ENCODE measurements around the gene GUCY1A1. TPM values are rescaled to one million over a fixed set of nuclear protein-coding genes. Genes with fewer than 3 reads are reported as not detected.

GUCY1A1 gene
- total RNA-seq, 2 donors from 2014 or later, result 7.6 to 20.0 TPM

- DNase-seq (no peak), ATAC-seq (no peak)
- no peak for TF ChIP-seq CTCF (IDR thresholded peaks at IDR 0.05)
- no peak for TF ChIP-seq POLR2A (IDR thresholded peaks at IDR 0.05)
- intact Hi-C loops (cut with DNase I), result no loop called here
- WGBS, 2 donors, result 76 to 82% methylated on average over 2 of the region's 2 CpGs
- no peaks in the 10 kb centered on the region for H3K27me3 ChIP-seq
- H3K27ac ChIP-seq, result no peak overlapping the region
- no peaks in the 10 kb centered on the region for H3K4me1 ChIP-seq
- H3K36me3 ChIP-seq (replicated peaks in 1 of 2; ENCODE audit: insufficient read depth in 1 of 2, low read depth in 2 of 2), result no peaks in the 10 kb centered on the region
- H3K4me3 ChIP-seq, result no peak overlapping the region
- no peaks in the 10 kb centered on the region for H3K9me3 ChIP-seq
These were observed 100.0 kb downstream of the GUCY1A1 start for GRCh38 chr4:155766622-155767021.

DNA sequence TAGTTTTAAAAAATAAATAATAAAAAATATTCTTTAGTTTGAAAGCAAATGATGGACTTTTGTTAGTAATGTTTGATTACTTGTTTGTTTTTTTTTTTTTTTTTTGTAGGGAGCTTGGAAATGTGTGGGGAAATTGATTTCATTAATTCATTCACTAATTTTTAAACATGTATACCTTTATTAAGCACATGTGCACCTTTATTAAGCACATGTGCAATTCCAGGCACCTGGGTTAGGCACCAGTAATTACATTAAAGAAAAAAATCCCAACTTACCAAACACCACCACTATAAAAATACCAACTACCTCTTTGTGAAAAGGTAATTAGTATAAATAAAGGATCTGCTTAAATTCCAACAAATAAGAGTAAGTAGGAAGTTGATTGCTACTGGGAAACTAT is 101.7 kb downstream of the GUCY1A1 start:
- TF ChIP-seq CTCF (IDR thresholded peaks at IDR 0.05) (no peak), POLR2A (IDR thresholded peaks at IDR 0.05) (no peak)
- H3K27me3 ChIP-seq, result no peaks in the 10 kb centered on the region
- no peaks in the 10 kb centered on the region for H3K9me3 ChIP-seq
- ATAC-seq (no peak), DNase-seq (no peak)
- no peaks in the 10 kb centered on the region for H3K4me1 ChIP-seq
- no peaks in the 10 kb centered on the region for H3K36me3 ChIP-seq (replicated peaks in 1 of 2; ENCODE audit: insufficient read depth in 1 of 2, low read depth in 2 of 2)
- H3K27ac ChIP-seq, result no peak overlapping the region
- no peak overlapping the region for H3K4me3 ChIP-seq
- intact Hi-C loops (cut with DNase I), result no loop called here

GRCh38 chr4:155769090-155769489 is 102.4 kb downstream of the GUCY1A1 start:
- Histone ChIP-seq H3K4me1 (no peaks in the 10 kb centered on the region), H3K9me3 (no peaks in the 10 kb centered on the region), H3K27ac (no peak overlapping the region), H3K27me3 (no peaks in the 10 kb centered on the region), H3K4me3 (no peak overlapping the region), H3K36me3 (replicated peaks in 1 of 2; ENCODE audit: insufficient read depth in 1 of 2, low read depth in 2 of 2) (no peaks in the 10 kb centered on the region)
- TF ChIP-seq POLR2A (IDR thresholded peaks at IDR 0.05), result no peak
- TF ChIP-seq CTCF (IDR thresholded peaks at IDR 0.05), result no peak
- intact Hi-C loops (cut with DNase I), result no loop called here
- no peak for DNase-seq
- ATAC-seq, result no peak
- WGBS, 2 donors, result 82 to 88% methylated on average over 2 of the region's 2 CpGs

- Histone ChIP-seq H3K36me3 (replicated peaks in 1 of 2; ENCODE audit: insufficient read depth in 1 of 2, low read depth in 2 of 2) (no peaks in the 10 kb centered on the region), H3K9me3 (no peaks in the 10 kb centered on the region), H3K4me3 (no peak overlapping the region), H3K27me3 (no peaks in the 10 kb centered on the region), H3K4me1 (peaks cover 9% of the 10 kb centered on the region), H3K27ac (no peak overlapping the region)
- WGBS, 2 donors, result 83 to 91% methylated on average over 8 of the region's 8 CpGs
- ATAC-seq, result no peak
- DNase-seq, result no peak
- TF ChIP-seq POLR2A (IDR thresholded peaks at IDR 0.05), result no peak
- TF ChIP-seq CTCF (IDR thresholded peaks at IDR 0.05), result no peak
- intact Hi-C loops (cut with DNase I), result no loop called here
These were observed 106.0 kb downstream of the GUCY1A1 start for GRCh38 chr4:155772459-155773195.

DNA sequence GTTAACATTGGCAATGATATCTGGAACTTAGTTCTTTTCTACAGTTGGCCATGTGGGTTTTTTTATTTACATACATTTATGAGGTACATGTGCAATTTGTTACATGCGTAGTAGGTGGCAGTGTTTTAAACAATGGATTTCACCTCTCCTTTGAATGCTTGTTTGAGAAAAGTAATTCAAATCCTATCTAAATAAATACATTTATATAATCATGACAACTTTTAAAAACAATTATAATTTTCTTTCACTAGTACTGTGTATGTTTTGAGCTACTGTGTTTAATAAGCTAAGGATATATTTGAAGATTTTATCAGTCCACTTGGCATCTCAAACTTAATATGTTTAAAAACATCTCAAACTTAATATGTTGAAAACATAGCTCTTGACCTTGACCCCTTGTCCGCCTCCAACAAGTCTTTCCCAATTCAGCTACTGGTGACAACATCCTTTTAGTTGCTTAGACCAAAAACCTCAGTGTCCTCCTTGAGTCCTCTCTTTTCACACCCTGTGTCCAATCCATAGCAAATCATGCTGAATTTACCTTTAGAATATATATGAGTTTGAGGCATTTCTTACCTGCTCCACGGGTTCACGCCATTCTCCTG is 106.7 kb downstream of the GUCY1A1 start:
- DNase-seq (no peak), ATAC-seq (no peak)
- Histone ChIP-seq H3K27me3 (no peaks in the 10 kb centered on the region), H3K36me3 (replicated peaks in 1 of 2; ENCODE audit: insufficient read depth in 1 of 2, low read depth in 2 of 2) (no peaks in the 10 kb centered on the region), H3K4me1 (peaks cover 15% of the 10 kb centered on the region), H3K4me3 (no peak overlapping the region), H3K27ac (no peak overlapping the region), H3K9me3 (no peaks in the 10 kb centered on the region)
- no peak for TF ChIP-seq POLR2A (IDR thresholded peaks at IDR 0.05)
- TF ChIP-seq CTCF (IDR thresholded peaks at IDR 0.05), result no peak
- intact Hi-C loops (cut with DNase I), result no loop called here
- 86 to 95% methylated on average over 4 of the region's 4 CpGs for WGBS, 2 donors
